ENCODE results near the gene AVL9.

The AVL9 gene

GRCh38 chr7:32532716-32533115 is 37.4 kb downstream of the AVL9 start:
- Histone ChIP-seq H3K4me3 (replicated peaks; ENCODE audit: insufficient read depth, low read length) (no peak overlapping the region), H3K27me3 (ENCODE audit: insufficient read depth, poor library complexity, severe bottlenecking) (no peaks in the 10 kb centered on the region), H3K27ac (replicated peaks) (no peak overlapping the region)
- no peak for TF ChIP-seq POLR2AphosphoS5 (IDR thresholded peaks at IDR 0.05; ENCODE audit: low read depth)
- TF ChIP-seq, protein P1, sequence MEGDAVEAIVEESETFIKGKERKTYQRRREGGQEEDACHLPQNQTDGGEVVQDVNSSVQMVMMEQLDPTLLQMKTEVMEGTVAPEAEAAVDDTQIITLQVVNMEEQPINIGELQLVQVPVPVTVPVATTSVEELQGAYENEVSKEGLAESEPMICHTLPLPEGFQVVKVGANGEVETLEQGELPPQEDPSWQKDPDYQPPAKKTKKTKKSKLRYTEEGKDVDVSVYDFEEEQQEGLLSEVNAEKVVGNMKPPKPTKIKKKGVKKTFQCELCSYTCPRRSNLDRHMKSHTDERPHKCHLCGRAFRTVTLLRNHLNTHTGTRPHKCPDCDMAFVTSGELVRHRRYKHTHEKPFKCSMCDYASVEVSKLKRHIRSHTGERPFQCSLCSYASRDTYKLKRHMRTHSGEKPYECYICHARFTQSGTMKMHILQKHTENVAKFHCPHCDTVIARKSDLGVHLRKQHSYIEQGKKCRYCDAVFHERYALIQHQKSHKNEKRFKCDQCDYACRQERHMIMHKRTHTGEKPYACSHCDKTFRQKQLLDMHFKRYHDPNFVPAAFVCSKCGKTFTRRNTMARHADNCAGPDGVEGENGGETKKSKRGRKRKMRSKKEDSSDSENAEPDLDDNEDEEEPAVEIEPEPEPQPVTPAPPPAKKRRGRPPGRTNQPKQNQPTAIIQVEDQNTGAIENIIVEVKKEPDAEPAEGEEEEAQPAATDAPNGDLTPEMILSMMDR (IDR thresholded peaks at IDR 0.05; ENCODE audit: insufficient read depth, low read length): no peak
- no peak for TF ChIP-seq SPI1 (IDR thresholded peaks at IDR 0.05; ENCODE audit: borderline replicate concordance, low read depth)
- TF ChIP-seq REST (IDR thresholded peaks at IDR 0.05; ENCODE audit: insufficient replicate concordance, low read depth): no peak
- no peak for TF ChIP-seq GABPA (IDR thresholded peaks at IDR 0.05; ENCODE audit: low read depth)
- no peak for DNase-seq (ENCODE audit: low read depth in 1 of 2, low spot score in 1 of 2)

GRCh38 chr7:32533276-32534029 is 38.2 kb downstream of the AVL9 start:
- DNase-seq (ENCODE audit: low read depth in 1 of 2, low spot score in 1 of 2): no peak
- Histone ChIP-seq H3K4me3 (replicated peaks; ENCODE audit: insufficient read depth, low read length) (no peak overlapping the region), H3K27me3 (ENCODE audit: insufficient read depth, poor library complexity, severe bottlenecking) (no peaks in the 10 kb centered on the region), H3K27ac (replicated peaks) (peak overlapping the region; percentile 12; the same call in 1 of the 2 replicates)
- TF ChIP-seq GABPA (IDR thresholded peaks at IDR 0.05; ENCODE audit: low read depth) (no peak), SPI1 (IDR thresholded peaks at IDR 0.05; ENCODE audit: borderline replicate concordance, low read depth) (no peak), REST (IDR thresholded peaks at IDR 0.05; ENCODE audit: insufficient replicate concordance, low read depth) (no peak), POLR2AphosphoS5 (IDR thresholded peaks at IDR 0.05; ENCODE audit: low read depth) (no peak)
- TF ChIP-seq, protein P1 (IDR thresholded peaks at IDR 0.05; ENCODE audit: insufficient read depth, low read length): no peak

- no peak for DNase-seq (ENCODE audit: low read depth in 1 of 2, low spot score in 1 of 2)
- no peak for TF ChIP-seq POLR2AphosphoS5 (IDR thresholded peaks at IDR 0.05; ENCODE audit: low read depth)
- TF ChIP-seq SPI1 (IDR thresholded peaks at IDR 0.05; ENCODE audit: borderline replicate concordance, low read depth): no peak
- TF ChIP-seq, protein P1 (IDR thresholded peaks at IDR 0.05; ENCODE audit: insufficient read depth, low read length): no peak
- no peak for TF ChIP-seq GABPA (IDR thresholded peaks at IDR 0.05; ENCODE audit: low read depth)
- TF ChIP-seq REST (IDR thresholded peaks at IDR 0.05; ENCODE audit: insufficient replicate concordance, low read depth): no peak
- Histone ChIP-seq H3K27ac (replicated peaks) (no peak overlapping the region), H3K27me3 (ENCODE audit: insufficient read depth, poor library complexity, severe bottlenecking) (no peaks in the 10 kb centered on the region), H3K4me3 (replicated peaks; ENCODE audit: insufficient read depth, low read length) (no peak overlapping the region)
Observed at GRCh38 chr7:32535162-32535702, 39.9 kb downstream of the AVL9 start.
